Activated CD4-positive, alpha-beta T cell treated with anti-CD3 and anti-CD28 coated beads for 36 hours (primary cell): ENCODE data around the gene SERPINB4. TPM values are rescaled to one million over a fixed set of nuclear protein-coding genes. Genes with fewer than 3 reads are reported as not detected.

Experiments
- ATAC-seq: fragments of 200-7000 bp; cut with Tn5 transposase; one replicate; pipeline ENCODE4 v1.10.0; 2021; ENCODE audit warnings: mild to moderate bottlenecking, moderate library complexity
- CTCF ChIA-PET: fragments of 350-600 bp; sonication (Branson Sonifier 250); formaldehyde crosslinking; loops from one replicate; lab custom pipeline; 2021; ENCODE audit warnings: antibody characterized with exemption; lab: Charles Lee
- POLR2A ChIA-PET: fragments of 350-600 bp; sonication (Branson Sonifier 250); formaldehyde crosslinking; loops from one replicate; lab custom pipeline; 2021; ENCODE audit warnings: antibody characterized with exemption, inconsistent platforms; lab: Charles Lee
- DNase-seq: peaks from one replicate; pipeline ENCODE4 v3.0.0-alpha.2; 2020
- H3K27ac Mint-ChIP-seq: one replicate; pipeline ENCODE4 v1.8.0; 2021; ENCODE audit warnings: mixed read lengths
- H3K27me3 Mint-ChIP-seq: one replicate; pipeline ENCODE4 v1.8.0; 2021; ENCODE audit warnings: mixed read lengths
- H3K36me3 Mint-ChIP-seq: one replicate; pipeline ENCODE4 v1.8.0; 2021; ENCODE audit warnings: low read depth, mixed read lengths
- H3K4me1 Mint-ChIP-seq: one replicate; pipeline ENCODE4 v1.8.0; 2021; ENCODE audit warnings: mixed read lengths
- H3K4me3 Mint-ChIP-seq: one replicate; pipeline ENCODE4 v1.8.0; 2021; ENCODE audit warnings: mild to moderate bottlenecking, moderate library complexity, mixed read lengths
- H3K9me3 Mint-ChIP-seq: one replicate; pipeline ENCODE4 v1.8.0; 2021; ENCODE audit warnings: low read depth, mixed read lengths
- intact Hi-C, 2 experiments: fragments of 100-400 bp; cut with DNase I in 1 of 2; cut with micrococcal nuclease in 1 of 2; formaldehyde crosslinking; loops; one replicate each; pipeline versions ENCODE4 v1.14.2 to v1.15.1; 2022 to 2024; cut with DNase I, micrococcal nuclease
- total RNA-seq, 2 experiments: library from RNA; stranded (reverse); gene quantifications; one replicate each; pipeline ENCODE4 v1.2.3, GENCODE V29; 2021

SERPINB4 gene
- total RNA-seq, 2 experiments from 2014 or later = not detected

GRCh38 chr18:63624863-63625262, 19.2 kb downstream of the SERPINB4 start:
- Mint-ChIP-seq H3K4me3 (no peak overlapping the region), H3K4me1 (no peaks in the 10 kb centered on the region), H3K9me3 (peaks cover 29% of the 10 kb centered on the region), H3K36me3 (no peaks in the 10 kb centered on the region), H3K27me3 (peaks cover 2% of the 10 kb centered on the region), H3K27ac (no peak overlapping the region)
- ChIA-PET CTCF (no interaction called here), POLR2A (no interaction called here)
- intact Hi-C loops = no loop called here
- ATAC-seq (no peak), DNase-seq (no peak)

- H3K27me3 Mint-ChIP-seq = peaks cover 4% of the 10 kb centered on the region
- DNase-seq = no peak
- H3K27ac Mint-ChIP-seq = no peak overlapping the region
- no peak overlapping the region for H3K4me3 Mint-ChIP-seq
- POLR2A ChIA-PET = no interaction called here
- no peak for ATAC-seq
- H3K9me3 Mint-ChIP-seq = peaks cover 10% of the 10 kb centered on the region
- H3K36me3 Mint-ChIP-seq = no peaks in the 10 kb centered on the region
- CTCF ChIA-PET = no interaction called here
- H3K4me1 Mint-ChIP-seq = no peaks in the 10 kb centered on the region
- intact Hi-C loops = no loop called here
Measured at GRCh38 chr18:63619661-63620060, 24.4 kb downstream of the SERPINB4 start.

- POLR2A ChIA-PET = no interaction called here
- no peaks in the 10 kb centered on the region for H3K4me1 Mint-ChIP-seq
- H3K9me3 Mint-ChIP-seq = peaks cover 5% of the 10 kb centered on the region
- no peak overlapping the region for H3K4me3 Mint-ChIP-seq
- ATAC-seq (no peak), DNase-seq (no peak)
- H3K36me3 Mint-ChIP-seq = no peaks in the 10 kb centered on the region
- CTCF ChIA-PET = no interaction called here
- intact Hi-C loops = no loop called here
- no peak overlapping the region for H3K27ac Mint-ChIP-seq
- H3K27me3 Mint-ChIP-seq = peaks cover 7% of the 10 kb centered on the region
Measured at GRCh38 chr18:63617915-63618234, 26.2 kb downstream of the SERPINB4 start.

- intact Hi-C loops = no loop called here
- Mint-ChIP-seq H3K27ac (no peak overlapping the region), H3K4me3 (no peak overlapping the region), H3K4me1 (no peaks in the 10 kb centered on the region), H3K36me3 (no peaks in the 10 kb centered on the region), H3K27me3 (peaks cover 5% of the 10 kb centered on the region), H3K9me3 (peaks cover 3% of the 10 kb centered on the region)
- ATAC-seq (no peak), DNase-seq (no peak)
- CTCF ChIA-PET = no interaction called here
- POLR2A ChIA-PET = no interaction called here
Measured at GRCh38 chr18:63617049-63617914, 26.8 kb downstream of the SERPINB4 start.

- H3K9me3 Mint-ChIP-seq = no peaks in the 10 kb centered on the region
- ChIA-PET CTCF (interaction anchor here (0.6 kb wide), 1 partner anchor 133 kb away, joined by 3 read pairs; no protein-coding TSS in a partner anchor), POLR2A (no interaction called here)
- ATAC-seq = no peak
- H3K27ac Mint-ChIP-seq = no peak overlapping the region
- intact Hi-C loops = no loop called here
- no peaks in the 10 kb centered on the region for H3K36me3 Mint-ChIP-seq
- H3K4me3 Mint-ChIP-seq = no peak overlapping the region
- DNase-seq = no peak
- no peaks in the 10 kb centered on the region for H3K4me1 Mint-ChIP-seq
- H3K27me3 Mint-ChIP-seq = peaks cover 10% of the 10 kb centered on the region
Measured at GRCh38 chr18:63613420-63613819, 30.6 kb downstream of the SERPINB4 start.

GRCh38 chr18:63606526-63606925, 37.5 kb downstream of the SERPINB4 start:
- no peak overlapping the region for H3K27ac Mint-ChIP-seq
- POLR2A ChIA-PET = no interaction called here
- CTCF ChIA-PET = interaction anchor here (0.6 to 1.3 kb wide), 2 partner anchors 28 to 505 kb away, joined by 3 read pairs; no protein-coding TSS in a partner anchor
- peaks cover 2% of the 10 kb centered on the region for H3K9me3 Mint-ChIP-seq
- no peaks in the 10 kb centered on the region for H3K36me3 Mint-ChIP-seq
- no peaks in the 10 kb centered on the region for H3K4me1 Mint-ChIP-seq
- peaks cover 7% of the 10 kb centered on the region for H3K27me3 Mint-ChIP-seq
- intact Hi-C loops = no loop called here
- no peak for DNase-seq
- no peak for ATAC-seq
- no peak overlapping the region for H3K4me3 Mint-ChIP-seq

GRCh38 chr18:63604791-63605567, 39.1 kb downstream of the SERPINB4 start:
- ATAC-seq (no peak), DNase-seq (no peak)
- no peak overlapping the region for H3K27ac Mint-ChIP-seq
- no peaks in the 10 kb centered on the region for H3K4me1 Mint-ChIP-seq
- ChIA-PET POLR2A (no interaction called here), CTCF (interaction anchor here (0.6 kb wide), 1 partner anchor 27 kb away, joined by 3 read pairs; no protein-coding TSS in a partner anchor)
- H3K4me3 Mint-ChIP-seq = no peak overlapping the region
- H3K9me3 Mint-ChIP-seq = peaks cover 2% of the 10 kb centered on the region
- intact Hi-C loops = no loop called here
- H3K27me3 Mint-ChIP-seq = peaks cover 2% of the 10 kb centered on the region
- H3K36me3 Mint-ChIP-seq = no peaks in the 10 kb centered on the region

GRCh38 chr18:63603772-63604171, 40.3 kb downstream of the SERPINB4 start:
- peaks cover 2% of the 10 kb centered on the region for H3K27me3 Mint-ChIP-seq
- ATAC-seq = no peak

GRCh38 chr18:63603355-63603754, 40.7 kb downstream of the SERPINB4 start:
- Mint-ChIP-seq H3K27me3 (peaks cover 2% of the 10 kb centered on the region), H3K36me3 (no peaks in the 10 kb centered on the region), H3K9me3 (peaks cover 2% of the 10 kb centered on the region), H3K27ac (no peak overlapping the region), H3K4me3 (no peak overlapping the region), H3K4me1 (no peaks in the 10 kb centered on the region)
- intact Hi-C loops = no loop called here
- ChIA-PET CTCF (no interaction called here), POLR2A (no interaction called here)
- DNase-seq = no peak
- ATAC-seq = no peak

More at GRCh38 chr18:63603772-63604171, 40.3 kb downstream of the SERPINB4 start:
- no peak overlapping the region for H3K27ac Mint-ChIP-seq
- CTCF ChIA-PET = interaction anchor here (0.7 kb wide), 1 partner anchor 26 kb away, joined by 3 read pairs; no protein-coding TSS in a partner anchor
- no peak overlapping the region for H3K4me3 Mint-ChIP-seq
- H3K36me3 Mint-ChIP-seq = no peaks in the 10 kb centered on the region
- H3K9me3 Mint-ChIP-seq = peaks cover 2% of the 10 kb centered on the region
- no peaks in the 10 kb centered on the region for H3K4me1 Mint-ChIP-seq
- intact Hi-C loops = no loop called here
- POLR2A ChIA-PET = no interaction called here
- no peak for DNase-seq

- ATAC-seq (no peak), DNase-seq (no peak)
- Mint-ChIP-seq H3K4me3 (no peak overlapping the region), H3K27me3 (peaks cover 2% of the 10 kb centered on the region), H3K4me1 (no peaks in the 10 kb centered on the region), H3K27ac (no peak overlapping the region), H3K9me3 (peaks cover 2% of the 10 kb centered on the region), H3K36me3 (no peaks in the 10 kb centered on the region)
- intact Hi-C loops = no loop called here
- CTCF ChIA-PET = no interaction called here
- POLR2A ChIA-PET = no interaction called here
Measured at GRCh38 chr18:63596964-63597363, 47.1 kb downstream of the SERPINB4 start.

- no peaks in the 10 kb centered on the region for H3K9me3 Mint-ChIP-seq
- no peak for ATAC-seq
- H3K36me3 Mint-ChIP-seq = no peaks in the 10 kb centered on the region
- intact Hi-C loops = no loop called here
- ChIA-PET CTCF (no interaction called here), POLR2A (no interaction called here)
- no peak overlapping the region for H3K4me3 Mint-ChIP-seq
- no peaks in the 10 kb centered on the region for H3K4me1 Mint-ChIP-seq
- H3K27ac Mint-ChIP-seq = no peak overlapping the region
- DNase-seq = no peak
- H3K27me3 Mint-ChIP-seq = peaks cover 2% of the 10 kb centered on the region
Measured at GRCh38 chr18:63592471-63592870, 51.6 kb downstream of the SERPINB4 start.
